HL-60 (cell line): ENCODE results near the gene PDE4B.

Experiments used
- DNase-seq, 2 experiments: peaks; one replicate each; pipeline ENCODE4 v3.0.0-alpha.2; 2010 to 2020; ENCODE audit warnings: low read depth in 1 of 2, low spot score in 1 of 2
- H3K27ac ChIP-seq: fragments of 250-450 bp; sonication (Bioruptor Pico); replicated peaks from 2 replicates; pipeline ENCODE4 v1.5.1; 2020; ENCODE audit warnings: mild to moderate bottlenecking, moderate library complexity
- H3K27me3 ChIP-seq: fragments of 250-450 bp; sonication (Bioruptor Pico); 2 replicates; pipeline ENCODE4 v1.5.1; 2021; ENCODE audit warnings: mild to moderate bottlenecking, moderate library complexity; ENCODE audit not compliant: insufficient read depth, poor library complexity, severe bottlenecking
- H3K4me3 ChIP-seq: replicated peaks from 2 replicates; pipeline ENCODE4 v1.5.1; 2011; ENCODE audit warnings: mild to moderate bottlenecking, control low read depth, low read length; ENCODE audit not compliant: insufficient read depth
- CTCF ChIP-seq: IDR thresholded peaks from one replicate; pipeline ENCODE4 v1.5.1; 2011; ENCODE audit warnings: low read length, control low read depth, inconsistent platforms; ENCODE audit not compliant: insufficient read depth
- GABPA ChIP-seq: IDR thresholded peaks from 2 replicates; pipeline ENCODE4 v1.6.1; 2012; ENCODE audit warnings: low read depth
- POLR2AphosphoS5 ChIP-seq: IDR thresholded peaks from 2 replicates; pipeline ENCODE4 v1.6.1; 2012; ENCODE audit warnings: low read depth
- REST ChIP-seq: IDR thresholded peaks from 2 replicates; pipeline ENCODE4 v1.6.1; 2012; ENCODE audit warnings: low read depth; ENCODE audit not compliant: insufficient replicate concordance
- SPI1 ChIP-seq: IDR thresholded peaks from 2 replicates; pipeline ENCODE4 v1.6.1; 2012; ENCODE audit warnings: low read depth, mild to moderate bottlenecking, borderline replicate concordance

PDE4B gene

GRCh38 chr1:66033781-66034180, 241.1 kb downstream of the PDE4B start:
- no peaks in the 10 kb centered on the region for H3K27me3 ChIP-seq
- H3K4me3 ChIP-seq: no peak overlapping the region
- no peak for DNase-seq
- no peak for TF ChIP-seq REST
- no peak overlapping the region for H3K27ac ChIP-seq

GRCh38 chr1:66035616-66036245, 243.0 kb downstream of the PDE4B start:
- Histone ChIP-seq H3K27ac (no peak overlapping the region), H3K4me3 (no peak overlapping the region), H3K27me3 (no peaks in the 10 kb centered on the region)
- TF ChIP-seq POLR2AphosphoS5: no peak
- DNase-seq: no peak

GRCh38 chr1:66041654-66042053, 249.0 kb downstream of the PDE4B start:
- no peak for DNase-seq
- Histone ChIP-seq H3K27ac (no peak overlapping the region), H3K4me3 (no peak overlapping the region), H3K27me3 (no peaks in the 10 kb centered on the region)
- TF ChIP-seq POLR2AphosphoS5 (no peak), REST (no peak), SPI1 (no peak), GABPA (no peak), CTCF (no peak)

GRCh38 chr1:66043186-66043585, 250.5 kb downstream of the PDE4B start:
- Histone ChIP-seq H3K27ac (no peak overlapping the region), H3K27me3 (no peaks in the 10 kb centered on the region), H3K4me3 (no peak overlapping the region)
- no peak for DNase-seq
- no peak for TF ChIP-seq GABPA
- no peak for TF ChIP-seq REST
- TF ChIP-seq POLR2AphosphoS5: no peak
- no peak for TF ChIP-seq CTCF
- no peak for TF ChIP-seq SPI1
